Endothelial cell of umbilical vein (primary cell): Measurements from ENCODE around the gene KREMEN1. TPM values are rescaled to one million over a fixed set of nuclear protein-coding genes. Genes with fewer than 3 reads are reported as not detected.

Source experiments
- BruUV-seq: library from RNA; stranded (reverse); fragments of 400-500 nt; replicated peaks from 2 replicates; lab custom pipeline; 2021; lab: Mats Ljungman, UMichigan
- CTCF ChIA-PET: fragments of 300-600, 350-600 bp; sonication (Branson Sonifier 250); formaldehyde crosslinking; loops from one replicate; lab custom pipeline; 2021; ENCODE audit warnings: antibody characterized with exemption, inconsistent platforms; lab: Charles Lee
- POLR2A ChIA-PET: fragments of 300-600, 350-600 bp; sonication (Branson Sonifier 250); formaldehyde crosslinking; loops from one replicate; lab custom pipeline; 2021; ENCODE audit warnings: antibody characterized with exemption, inconsistent platforms; lab: Charles Lee
- DNase-seq: peaks from one replicate; pipeline ENCODE4 v3.0.0-alpha.2; 2011; ENCODE audit warnings: low read depth, low spot score
- FAIRE-seq: peaks from 2 replicates; lab custom pipeline; 2011; peaks lifted over from hg19 to GRCh38; lab: Jason Lieb, UNC
- H2AFZ ChIP-seq: 2 replicates; pipeline ENCODE4 v1.6.0; 2012; ENCODE audit warnings: low read depth, low read length, control low read depth, inconsistent platforms
- H3K27ac ChIP-seq: 2 replicates; pipeline ENCODE4 v1.5.1; 2011; ENCODE audit warnings: low read depth, mild to moderate bottlenecking, control low read depth, low read length, moderate library complexity; ENCODE audit not compliant: insufficient read depth
- H3K27me3 ChIP-seq, 2 experiments: 2 replicates each; pipeline versions ENCODE4 v1.6.0 to v1.6.1; 2011; ENCODE audit warnings: low read length in 2 of 2, mixed read lengths in 1 of 2; ENCODE audit not compliant: control insufficient read depth in 2 of 2, insufficient read depth in 2 of 2
- H3K36me3 ChIP-seq, 2 experiments: 2 replicates in 1 of 2; 3 replicates in 1 of 2; pipeline ENCODE4 v1.5.1; 2011; ENCODE audit warnings: low read length in 2 of 2, mild to moderate bottlenecking in 1 of 2, moderate library complexity in 1 of 2; ENCODE audit not compliant: control insufficient read depth in 2 of 2, insufficient read depth in 2 of 2; ENCODE audit errors: extremely low read depth in 1 of 2
- H3K4me1 ChIP-seq: 3 replicates; pipeline ENCODE4 v1.5.1; 2011; ENCODE audit warnings: mild to moderate bottlenecking, low read length; ENCODE audit not compliant: control insufficient read depth, insufficient read depth; ENCODE audit errors: extremely low read depth
- H3K4me2 ChIP-seq: 2 replicates; pipeline ENCODE4 v1.6.1; 2011; ENCODE audit warnings: low read length, control low read depth, mixed read lengths; ENCODE audit not compliant: insufficient read depth
- H3K4me3 ChIP-seq, 3 experiments: fragments of 200-600 bp in 1 of 3; sonication (generic), shearing (Covaris generic) in 1 of 3; replicated peaks in 1 of 3; 2 replicates each; pipeline ENCODE4 v1.5.1; 2011 to 2016; ENCODE audit warnings: control low read depth in 3 of 3, low read length in 3 of 3, mild to moderate bottlenecking in 2 of 3, inconsistent platforms in 1 of 3, low read depth in 1 of 3, moderate library complexity in 1 of 3; ENCODE audit not compliant: insufficient read depth in 1 of 3
- H3K79me2 ChIP-seq: 2 replicates; pipeline ENCODE4 v1.6.0; 2012; ENCODE audit warnings: low read length, inconsistent platforms; ENCODE audit not compliant: control insufficient read depth, insufficient read depth
- H3K9ac ChIP-seq: replicated peaks from 2 replicates; pipeline ENCODE3; 2011; ENCODE audit warnings: low read length, control low read depth; ENCODE audit not compliant: insufficient read depth; ENCODE audit errors: extremely low read depth
- H3K9me1 ChIP-seq: replicated peaks from 3 replicates; pipeline ENCODE4 v1.6.0; 2011; ENCODE audit warnings: mild to moderate bottlenecking, low read length; ENCODE audit not compliant: control insufficient read depth, insufficient read depth; ENCODE audit errors: extremely low read depth
- H3K9me3 ChIP-seq: replicated peaks from 2 replicates; pipeline ENCODE4 v1.5.1; 2012; ENCODE audit warnings: low read length, inconsistent platforms; ENCODE audit not compliant: control insufficient read depth, insufficient read depth
- H4K20me1 ChIP-seq: replicated peaks from 2 replicates; pipeline ENCODE3; 2011; ENCODE audit warnings: mild to moderate bottlenecking, low read length; ENCODE audit not compliant: control insufficient read depth, insufficient read depth; ENCODE audit errors: extremely low read depth
- EZH2 ChIP-seq: IDR thresholded peaks from 2 replicates; pipeline ENCODE4 v1.6.1; 2012; ENCODE audit warnings: borderline replicate concordance, low read depth, mild to moderate bottlenecking, moderate library complexity, low read length, inconsistent platforms; ENCODE audit not compliant: severe bottlenecking
- FOS ChIP-seq: IDR thresholded peaks from 2 replicates; pipeline ENCODE4 v1.6.1; 2011; ENCODE audit warnings: mild to moderate bottlenecking, low read length, moderate library complexity, borderline replicate concordance; ENCODE audit not compliant: insufficient read depth
- GATA2 ChIP-seq: IDR thresholded peaks from 2 replicates; pipeline ENCODE4 v1.7.0; 2011; ENCODE audit warnings: low read depth, mild to moderate bottlenecking, moderate library complexity, mixed read lengths, low read length; ENCODE audit not compliant: insufficient read length, insufficient read depth
- JUN ChIP-seq: IDR thresholded peaks from 2 replicates; pipeline ENCODE4 v1.6.1; 2011; ENCODE audit warnings: borderline replicate concordance, low read depth; ENCODE audit not compliant: insufficient read length, insufficient read depth
- MYC ChIP-seq: IDR thresholded peaks from one replicate; pipeline ENCODE4 v1.6.1; 2011; ENCODE audit warnings: mild to moderate bottlenecking, low read depth, low read length
- POLR2A ChIP-seq: IDR thresholded peaks from 2 replicates; pipeline ENCODE4 v1.6.1; 2012; ENCODE audit warnings: low read depth, mild to moderate bottlenecking, control low read depth, low read length
- POLR2AphosphoS5 ChIP-seq: IDR thresholded peaks from 2 replicates; pipeline ENCODE4 v1.6.1; 2012; ENCODE audit warnings: low read depth, mild to moderate bottlenecking, control low read depth, low read length, moderate library complexity; ENCODE audit not compliant: insufficient read depth
- dilution Hi-C: fragments of 300-500 bp; cut with MboI; formaldehyde crosslinking; loops from one replicate; pipeline ENCODE4 v1.15.0; 2019; ENCODE audit warnings: low sequenced_read_pairs; ENCODE audit not compliant: extremely low pct_ligation_motif_present
- intact Hi-C: fragments of 100-400 bp; cut with micrococcal nuclease; formaldehyde crosslinking; loops from one replicate; pipeline ENCODE4 v1.10.0; 2022
- polyA plus RNA-seq, 4 experiments: library from polyadenylated mRNA; depleted of rRNA in 3 of 4; stranded (reverse) in 3 of 4; unstranded in 1 of 4; fragments of >200 nt; gene quantifications; 2 replicates each; pipeline versions ENCODE4 v1.2.1 to v1.2.3, GENCODE V29; 2011 to 2012; ENCODE audit warnings: missing spikeins in 1 of 4
- total RNA-seq: library from RNA; stranded (reverse); gene quantifications from 2 replicates; pipeline ENCODE4 v1.2.3, GENCODE V29; 2021
- TF ChIP-seq, protein P1 (sequence below), 2 donors: IDR thresholded peaks; 1 replicate in 1 of 2; 2 replicates in 1 of 2; pipeline ENCODE4 v1.5.1; 2011; ENCODE audit warnings: low read length in 2 of 2, mild to moderate bottlenecking in 2 of 2, moderate library complexity in 2 of 2, control low read depth in 1 of 2, inconsistent platforms in 1 of 2, low read depth in 1 of 2; ENCODE audit not compliant: insufficient read depth in 1 of 2; ENCODE audit errors: extremely low read depth in 1 of 2
- TF ChIP-seq, protein P2 (sequence below): IDR thresholded peaks from 2 replicates; pipeline ENCODE4 v1.6.1; 2011; ENCODE audit not compliant: insufficient read depth, insufficient read length

The KREMEN1 gene
- total and polyA plus RNA-seq, 2 donors (not counting 3 experiments of a cell fraction or from before 2014, with no cell fraction given) = 0.58 to 1.1 TPM

DNA sequence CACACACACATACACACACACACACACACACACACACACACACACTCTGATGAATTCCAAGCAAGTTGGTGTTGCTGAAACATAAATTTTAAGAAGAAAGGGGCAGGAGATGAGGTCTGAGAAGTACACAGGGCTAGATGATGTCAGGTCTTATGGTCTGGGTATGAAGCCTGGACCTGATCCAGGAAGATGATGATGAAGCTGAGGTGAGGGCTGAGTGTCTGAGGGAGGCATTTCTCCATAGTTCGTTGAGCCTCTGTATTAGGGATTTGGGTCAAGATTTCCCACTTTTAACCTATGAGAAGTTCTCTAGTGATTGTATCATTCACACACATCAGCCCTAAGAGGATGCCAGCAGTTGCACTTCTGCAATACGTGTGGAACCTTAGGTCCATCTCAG lies 32.6 kb downstream of the KREMEN1 start:
- H2AFZ ChIP-seq = no peak overlapping the region
- H3K9ac ChIP-seq = no peak overlapping the region
- H3K27me3 ChIP-seq = peaks cover 2 to 6% of the 10 kb centered on the region in 2 experiments
- dilution Hi-C loops (no loop called here), intact Hi-C loops (no loop called here)
- BruUV-seq = no TSS peak
- CTCF ChIA-PET = interaction anchor here (0.7 kb wide), 1 partner anchor 12 kb away, joined by 3 read pairs; no protein-coding TSS in a partner anchor
- POLR2A ChIA-PET = no interaction called here
- no peaks in the 10 kb centered on the region for H3K9me3 ChIP-seq
- H3K4me1 ChIP-seq = no peaks in the 10 kb centered on the region
- FAIRE-seq (no peak), DNase-seq (no peak)
- no peaks in the 10 kb centered on the region for H4K20me1 ChIP-seq
- H3K79me2 ChIP-seq = no peaks in the 10 kb centered on the region
- no peak overlapping the region for H3K4me3 ChIP-seq
- no peak overlapping the region for H3K27ac ChIP-seq
- no peak overlapping the region for H3K4me2 ChIP-seq
- no peaks in the 10 kb centered on the region for H3K36me3 ChIP-seq
- TF ChIP-seq FOS (no peak), EZH2 (no peak), GATA2 (no peak), MYC (no peak), JUN (no peak), POLR2A (no peak), POLR2AphosphoS5 (no peak)
- TF ChIP-seq, protein P1, sequence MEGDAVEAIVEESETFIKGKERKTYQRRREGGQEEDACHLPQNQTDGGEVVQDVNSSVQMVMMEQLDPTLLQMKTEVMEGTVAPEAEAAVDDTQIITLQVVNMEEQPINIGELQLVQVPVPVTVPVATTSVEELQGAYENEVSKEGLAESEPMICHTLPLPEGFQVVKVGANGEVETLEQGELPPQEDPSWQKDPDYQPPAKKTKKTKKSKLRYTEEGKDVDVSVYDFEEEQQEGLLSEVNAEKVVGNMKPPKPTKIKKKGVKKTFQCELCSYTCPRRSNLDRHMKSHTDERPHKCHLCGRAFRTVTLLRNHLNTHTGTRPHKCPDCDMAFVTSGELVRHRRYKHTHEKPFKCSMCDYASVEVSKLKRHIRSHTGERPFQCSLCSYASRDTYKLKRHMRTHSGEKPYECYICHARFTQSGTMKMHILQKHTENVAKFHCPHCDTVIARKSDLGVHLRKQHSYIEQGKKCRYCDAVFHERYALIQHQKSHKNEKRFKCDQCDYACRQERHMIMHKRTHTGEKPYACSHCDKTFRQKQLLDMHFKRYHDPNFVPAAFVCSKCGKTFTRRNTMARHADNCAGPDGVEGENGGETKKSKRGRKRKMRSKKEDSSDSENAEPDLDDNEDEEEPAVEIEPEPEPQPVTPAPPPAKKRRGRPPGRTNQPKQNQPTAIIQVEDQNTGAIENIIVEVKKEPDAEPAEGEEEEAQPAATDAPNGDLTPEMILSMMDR (IDR thresholded peaks at IDR 0.05; ENCODE audit: extremely low read depth in 1 of 2, insufficient read depth in 1 of 2, low read depth in 1 of 2, low read length in 2 of 2) = no peak
- TF ChIP-seq, protein P2, sequence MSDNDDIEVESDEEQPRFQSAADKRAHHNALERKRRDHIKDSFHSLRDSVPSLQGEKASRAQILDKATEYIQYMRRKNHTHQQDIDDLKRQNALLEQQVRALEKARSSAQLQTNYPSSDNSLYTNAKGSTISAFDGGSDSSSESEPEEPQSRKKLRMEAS = no peak
- H3K9me1 ChIP-seq = no peaks in the 10 kb centered on the region
